Mucosa of rectum (tissue), 2 donors: ENCODE data around the gene TMEM51.

Source experiments
- H3K27ac ChIP-seq, 2 donors: one replicate each; pipeline ENCODE4 v1.7.0; 2013; ENCODE audit warnings: inconsistent platforms in 2 of 2, low read depth in 2 of 2, low read length in 2 of 2
- H3K27me3 ChIP-seq, 2 donors: one replicate each; pipeline ENCODE4 v1.7.0; 2013; ENCODE audit warnings: low read length in 2 of 2; ENCODE audit not compliant: control insufficient read depth in 2 of 2, insufficient read depth in 2 of 2
- H3K36me3 ChIP-seq, 2 donors: one replicate each; pipeline ENCODE4 v1.7.0; 2013; ENCODE audit warnings: low read length in 2 of 2; ENCODE audit not compliant: control insufficient read depth in 2 of 2, insufficient read depth in 2 of 2
- H3K4me1 ChIP-seq, 2 donors: one replicate each; pipeline ENCODE4 v1.7.0; 2013; ENCODE audit warnings: low read length in 2 of 2, mild to moderate bottlenecking in 1 of 2; ENCODE audit not compliant: control insufficient read depth in 2 of 2, insufficient read depth in 2 of 2
- H3K4me3 ChIP-seq, 2 donors: one replicate each; pipeline ENCODE4 v1.7.0; 2013; ENCODE audit warnings: low read length in 2 of 2
- H3K9ac ChIP-seq, 2 donors: one replicate each; pipeline ENCODE4 v1.7.0; 2013; ENCODE audit warnings: low read length in 2 of 2, low read depth in 1 of 2, mild to moderate bottlenecking in 1 of 2
- H3K9me3 ChIP-seq, 2 donors: one replicate each; pipeline ENCODE4 v1.7.0; 2013; ENCODE audit warnings: low read length in 2 of 2; ENCODE audit not compliant: control insufficient read depth in 2 of 2
- donor health status: healthy.
- donor health status: Normal muscosa, but diverticular disease.

The TMEM51 gene

DNA sequence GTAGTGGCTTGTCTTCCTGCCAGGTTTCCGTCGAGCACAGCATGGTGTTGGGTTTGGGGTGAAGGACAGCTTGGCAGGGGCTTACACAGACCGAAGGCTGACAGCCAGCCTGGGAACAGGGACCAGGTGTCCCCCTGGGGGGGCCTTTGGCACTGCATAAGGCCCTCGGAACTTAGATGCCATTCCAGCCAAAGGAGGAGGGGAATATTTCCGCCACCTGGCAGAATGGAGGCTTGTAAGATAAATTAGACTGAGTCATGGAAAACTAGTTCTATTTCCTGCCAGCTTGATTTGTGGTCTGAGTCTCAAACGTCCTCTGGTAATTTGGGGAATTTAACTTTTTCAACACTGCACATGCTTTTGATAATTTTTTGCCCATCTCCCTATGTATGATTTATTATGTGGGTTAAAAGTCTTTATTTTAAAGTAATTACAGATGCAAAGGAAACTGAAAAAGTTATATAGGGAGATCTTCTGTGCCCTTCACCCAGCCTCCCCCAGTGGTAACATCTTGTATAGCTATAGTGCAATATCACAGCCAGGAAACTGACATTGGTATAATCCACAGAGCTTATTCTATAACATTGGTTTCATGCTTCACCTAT lies 11.5 kb upstream of the TMEM51 start:
- H3K9ac ChIP-seq = no peak overlapping the region
- no peaks in the 10 kb centered on the region for H3K36me3 ChIP-seq
- no peaks in the 10 kb centered on the region for H3K4me1 ChIP-seq
- H3K4me3 ChIP-seq = no peak overlapping the region
- H3K27ac ChIP-seq = no peak overlapping the region
- no peaks in the 10 kb centered on the region for H3K9me3 ChIP-seq
- H3K27me3 ChIP-seq = no peaks in the 10 kb centered on the region

DNA sequence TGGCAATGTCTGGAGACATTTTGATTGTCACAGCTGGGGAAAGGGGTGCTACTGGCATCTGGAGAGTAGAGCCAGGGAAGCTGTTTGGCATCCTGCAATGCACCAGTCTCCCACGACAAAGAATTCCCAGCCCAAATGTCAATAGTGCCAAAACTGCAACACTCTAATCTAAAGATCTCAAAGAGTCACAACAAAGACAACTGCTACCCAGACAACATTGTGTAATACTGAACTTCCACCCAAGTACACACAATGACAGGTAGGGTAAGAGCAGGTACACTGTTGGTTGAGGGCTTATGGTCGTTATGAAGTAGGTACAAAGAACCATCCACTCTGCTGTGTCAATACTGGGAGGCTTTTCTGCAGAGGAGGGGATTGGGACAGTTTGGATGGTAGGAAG lies 8.2 kb upstream of the TMEM51 start:
- Histone ChIP-seq H3K27ac (no peak overlapping the region), H3K9me3 (no peaks in the 10 kb centered on the region), H3K4me1 (no peaks in the 10 kb centered on the region), H3K9ac (no peak overlapping the region), H3K4me3 (no peak overlapping the region), H3K27me3 (no peaks in the 10 kb centered on the region), H3K36me3 (no peaks in the 10 kb centered on the region)

DNA sequence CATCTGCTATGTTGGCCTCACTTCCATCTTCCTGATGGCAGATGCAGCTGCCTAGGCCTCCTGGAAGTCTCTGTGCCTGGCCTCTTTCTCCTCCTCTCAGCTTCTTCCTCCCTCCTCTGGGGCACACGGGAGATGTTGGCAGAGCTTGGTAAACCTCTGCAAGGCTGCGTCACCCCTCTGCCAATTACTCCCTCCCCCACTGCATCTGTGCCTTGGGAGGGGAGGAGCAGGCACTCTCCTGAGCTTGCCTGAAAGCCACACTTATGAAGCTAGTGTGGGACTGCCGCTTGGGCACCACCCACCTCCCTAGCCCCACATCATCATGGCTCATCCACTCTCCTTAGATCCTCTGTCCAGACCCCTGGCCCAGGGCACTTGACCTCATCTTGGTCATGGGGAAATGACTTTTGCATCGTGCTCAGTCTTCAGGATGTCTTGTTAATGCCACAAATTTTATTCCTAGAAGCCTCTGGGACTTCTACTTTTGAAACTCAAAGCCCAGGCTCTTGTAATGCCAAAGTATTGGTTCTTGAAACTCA lies 7.3 kb upstream of the TMEM51 start:
- H3K9ac ChIP-seq = no peak overlapping the region
- no peaks in the 10 kb centered on the region for H3K4me1 ChIP-seq
- H3K9me3 ChIP-seq = no peaks in the 10 kb centered on the region
- no peaks in the 10 kb centered on the region for H3K36me3 ChIP-seq
- no peak overlapping the region for H3K4me3 ChIP-seq
- H3K27me3 ChIP-seq = no peaks in the 10 kb centered on the region
- H3K27ac ChIP-seq = no peak overlapping the region

DNA sequence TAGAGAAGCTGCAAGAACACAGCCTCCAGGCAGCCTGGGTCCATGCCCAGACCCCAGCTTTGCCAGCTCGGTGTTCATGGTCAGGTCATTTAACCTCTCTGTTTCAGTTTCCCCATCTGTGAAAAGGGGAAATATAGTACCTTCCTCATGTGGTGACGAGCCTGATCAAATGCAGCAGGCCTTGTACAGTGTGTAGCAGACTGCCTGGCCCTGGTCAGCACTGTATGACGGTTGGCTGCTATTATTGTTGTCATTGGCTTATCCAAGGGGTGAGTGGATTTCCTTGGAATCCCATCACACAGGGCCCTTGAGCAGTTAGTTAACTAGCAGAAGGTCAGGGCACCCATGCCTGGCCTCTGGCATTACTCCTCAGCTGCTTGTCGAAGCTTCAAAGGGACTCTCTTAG lies 6.6 kb upstream of the TMEM51 start:
- no peak overlapping the region for H3K27ac ChIP-seq
- no peak overlapping the region for H3K9ac ChIP-seq
- no peaks in the 10 kb centered on the region for H3K27me3 ChIP-seq
- H3K9me3 ChIP-seq = no peaks in the 10 kb centered on the region
- H3K4me3 ChIP-seq = no peak overlapping the region
- peaks cover 4% of the 10 kb centered on the region in 2 donors for H3K4me1 ChIP-seq
- no peaks in the 10 kb centered on the region for H3K36me3 ChIP-seq

DNA sequence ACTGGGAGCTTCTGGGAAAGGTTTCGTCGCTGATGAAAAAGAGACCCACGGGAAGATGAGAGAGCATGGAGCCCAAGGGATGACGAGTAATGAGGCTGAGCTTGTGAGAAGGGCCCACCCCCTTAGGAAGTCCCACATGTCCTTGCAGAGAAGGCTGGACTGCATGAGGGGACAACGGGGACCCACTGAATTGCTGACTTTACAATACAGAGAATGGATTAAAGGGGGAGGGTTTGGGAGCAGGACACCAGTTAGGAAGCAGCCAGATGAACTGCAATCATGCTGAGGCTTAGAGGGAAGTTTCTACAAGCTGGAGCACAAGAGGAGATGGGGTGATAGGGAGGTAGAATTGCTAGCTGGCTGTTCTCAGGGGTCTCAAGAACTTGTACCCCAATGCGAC lies 5.5 kb upstream of the TMEM51 start:
- no peak overlapping the region for H3K27ac ChIP-seq
- no peaks in the 10 kb centered on the region for H3K36me3 ChIP-seq

DNA sequence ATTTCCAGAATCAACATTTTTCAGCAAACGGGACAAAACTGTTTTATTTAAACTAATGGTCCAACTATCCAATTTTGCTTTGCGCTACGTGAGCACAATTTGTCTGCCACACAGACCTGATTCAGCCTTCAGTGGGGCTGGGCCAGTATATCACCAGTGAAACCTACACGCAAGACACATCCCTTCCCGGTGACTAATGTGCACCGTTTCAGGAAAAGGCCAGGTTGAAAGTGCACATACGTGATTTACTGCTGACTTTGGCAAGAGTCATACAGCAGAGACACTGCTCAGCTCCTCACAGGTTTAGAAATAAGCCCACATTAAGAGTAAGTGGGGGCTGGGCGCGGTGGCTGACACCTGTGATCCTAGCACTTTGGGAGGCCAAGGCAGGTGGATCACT lies 5.1 kb upstream of the TMEM51 start:
- no peaks in the 10 kb centered on the region for H3K9me3 ChIP-seq
- H3K9ac ChIP-seq = no peak overlapping the region
- no peaks in the 10 kb centered on the region for H3K36me3 ChIP-seq
- H3K4me3 ChIP-seq = no peak overlapping the region
- H3K27me3 ChIP-seq = no peaks in the 10 kb centered on the region
- peaks cover 7% of the 10 kb centered on the region in 2 donors for H3K4me1 ChIP-seq
- no peak overlapping the region for H3K27ac ChIP-seq

More for the DNA sequence above, 5.5 kb upstream of the TMEM51 start:
- no peak overlapping the region for H3K9ac ChIP-seq
- no peaks in the 10 kb centered on the region for H3K27me3 ChIP-seq
- H3K9me3 ChIP-seq = no peaks in the 10 kb centered on the region
- H3K4me3 ChIP-seq = no peak overlapping the region
- H3K4me1 ChIP-seq = peaks cover 5 to 7% of the 10 kb centered on the region in 2 donors

DNA sequence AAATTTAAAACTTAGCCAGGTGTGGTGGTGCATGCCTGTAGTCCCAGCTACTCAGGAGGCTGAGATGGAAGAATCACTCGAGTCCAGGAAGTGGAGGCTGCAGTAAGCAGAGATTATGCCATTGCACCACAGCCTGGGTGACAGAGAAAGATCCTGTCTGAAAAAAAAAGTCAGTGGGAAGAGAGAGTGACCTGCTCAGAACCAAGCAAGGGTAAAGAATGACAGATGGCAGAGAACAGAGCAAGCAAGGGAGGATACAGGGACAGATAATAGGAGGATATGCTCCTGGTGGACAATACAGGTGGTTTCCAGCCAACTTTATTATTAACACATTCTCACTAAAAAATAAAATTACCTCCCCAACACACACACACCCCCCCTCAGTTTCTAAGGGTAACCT lies 4.6 kb upstream of the TMEM51 start:
- Histone ChIP-seq H3K27me3 (no peaks in the 10 kb centered on the region), H3K36me3 (no peaks in the 10 kb centered on the region), H3K4me3 (no peak overlapping the region), H3K9ac (no peak overlapping the region), H3K9me3 (no peaks in the 10 kb centered on the region), H3K4me1 (peaks cover 7% of the 10 kb centered on the region in 2 donors), H3K27ac (no peak overlapping the region)

DNA sequence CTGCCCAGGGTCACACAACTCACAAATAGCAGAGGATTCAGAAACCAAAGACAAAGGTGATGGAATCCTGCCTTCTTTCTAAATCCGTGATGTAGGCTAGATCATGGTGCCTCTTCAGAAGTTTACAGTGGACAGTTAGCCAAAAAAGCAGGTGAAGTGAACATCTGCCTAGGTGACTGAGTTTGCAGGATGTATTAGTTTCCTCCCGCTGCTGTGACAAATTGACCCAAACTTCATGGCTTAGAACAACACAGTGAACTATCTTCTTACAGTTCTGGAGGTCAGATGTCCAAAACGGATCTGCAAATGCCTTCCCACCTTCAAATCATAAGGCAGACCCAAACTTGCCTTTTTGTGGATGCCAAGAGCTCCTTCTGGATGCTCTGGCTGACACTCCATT lies 3.2 kb upstream of the TMEM51 start:
- Histone ChIP-seq H3K4me1 (peaks cover 9 to 10% of the 10 kb centered on the region in 2 donors), H3K27me3 (no peaks in the 10 kb centered on the region), H3K27ac (no peak overlapping the region), H3K9ac (no peak overlapping the region), H3K36me3 (no peaks in the 10 kb centered on the region), H3K9me3 (no peaks in the 10 kb centered on the region), H3K4me3 (no peak overlapping the region)

DNA sequence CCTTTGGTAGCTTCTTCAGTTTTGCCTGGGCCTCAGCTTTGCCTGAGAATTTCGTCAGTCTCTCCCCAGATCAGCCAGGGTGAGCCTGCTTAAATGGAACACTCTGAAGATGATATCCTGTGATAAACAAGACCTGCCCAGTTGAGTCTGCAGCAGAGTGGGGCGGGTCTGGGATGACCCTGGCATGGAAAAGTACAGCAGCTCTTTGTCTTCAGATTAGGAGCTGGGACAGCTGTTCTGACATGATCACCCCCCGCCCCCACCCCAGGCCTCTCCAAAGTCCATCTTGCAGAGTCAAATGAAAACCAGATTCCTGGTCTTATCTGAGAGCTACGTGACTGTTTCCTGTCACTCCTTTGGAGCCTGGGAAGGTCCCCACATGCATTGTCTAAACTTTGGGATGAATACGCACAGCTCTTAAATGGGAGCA lies 2.2 kb upstream of the TMEM51 start:
- H3K27me3 ChIP-seq = no peaks in the 10 kb centered on the region
- no peak overlapping the region for H3K4me3 ChIP-seq
- H3K9ac ChIP-seq = no peak overlapping the region
- no peaks in the 10 kb centered on the region for H3K9me3 ChIP-seq
- no peaks in the 10 kb centered on the region for H3K36me3 ChIP-seq
- H3K27ac ChIP-seq = no peak overlapping the region
- peaks cover 11 to 18% of the 10 kb centered on the region in 2 donors for H3K4me1 ChIP-seq

DNA sequence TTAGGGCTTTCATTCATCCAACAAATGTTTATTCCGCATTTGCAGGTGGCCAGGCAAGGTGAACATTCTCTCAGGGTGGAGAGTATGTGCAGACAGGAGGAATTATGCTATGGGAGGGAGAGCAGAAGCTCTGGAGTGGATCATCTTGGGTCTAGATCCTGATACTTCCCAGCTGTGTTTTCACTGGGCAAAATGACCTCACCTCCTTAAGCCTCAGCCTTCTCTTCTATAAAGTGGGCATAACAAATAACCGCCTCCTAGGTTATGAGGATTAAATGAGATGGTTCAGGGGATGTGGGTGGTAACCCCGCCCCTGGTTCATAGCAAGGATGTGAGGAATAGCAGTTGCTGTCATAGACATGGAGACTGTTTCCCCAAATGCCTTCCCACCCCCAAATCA lies 1.7 kb upstream of the TMEM51 start:
- H3K27me3 ChIP-seq = no peaks in the 10 kb centered on the region
- no peaks in the 10 kb centered on the region for H3K36me3 ChIP-seq
- no peak overlapping the region for H3K9ac ChIP-seq
- H3K4me3 ChIP-seq = peak overlapping the region in 1 of 2 donors; percentile 83
- H3K27ac ChIP-seq = peak overlapping the region; percentile 93 to 95
- no peaks in the 10 kb centered on the region for H3K9me3 ChIP-seq
- peaks cover 16 to 20% of the 10 kb centered on the region in 2 donors for H3K4me1 ChIP-seq
